Aorta (tissue), 5 donors: ENCODE data around the gene LIN28B. TPM values are rescaled to one million over a fixed set of nuclear protein-coding genes. Genes with fewer than 3 reads are reported as not detected.

Experiments used
- ATAC-seq: fragments of 200-7000 bp; cut with Tn5 transposase; one replicate; pipeline ENCODE4 v1.9.1; 2022; ENCODE audit warnings: moderate library complexity; ENCODE audit not compliant: low FRiP score
- DNase-seq, 2 donors: peaks; one replicate each; pipeline ENCODE4 v3.0.0-alpha.2; 2020
- H3K27ac ChIP-seq, 2 donors: one replicate each; pipeline ENCODE4 v1.5.1; 2013; ENCODE audit warnings: low read length in 2 of 2, mild to moderate bottlenecking in 2 of 2, moderate library complexity in 2 of 2, control low read depth in 1 of 2, inconsistent platforms in 1 of 2, low read depth in 1 of 2
- H3K27me3 ChIP-seq, 2 donors: one replicate each; pipeline ENCODE4 v1.6.1; 2013; ENCODE audit warnings: control low read depth in 1 of 2, low read length in 1 of 2, mild to moderate bottlenecking in 1 of 2, moderate library complexity in 1 of 2; ENCODE audit not compliant: insufficient read depth in 2 of 2, control insufficient read depth in 1 of 2
- H3K36me3 ChIP-seq, 2 donors: one replicate each; pipeline ENCODE4 v1.6.1; 2013; ENCODE audit warnings: control low read depth in 1 of 2, low read length in 1 of 2, mild to moderate bottlenecking in 1 of 2; ENCODE audit not compliant: insufficient read depth in 2 of 2, control insufficient read depth in 1 of 2
- H3K4me1 ChIP-seq, 2 donors: one replicate each; pipeline ENCODE4 v1.6.1; 2013; ENCODE audit warnings: low read length in 2 of 2, control low read depth in 1 of 2, mild to moderate bottlenecking in 1 of 2, moderate library complexity in 1 of 2; ENCODE audit not compliant: insufficient read depth in 2 of 2, control insufficient read depth in 1 of 2
- H3K4me3 ChIP-seq, 2 donors: one replicate each; pipeline ENCODE4 v1.5.1; 2013; ENCODE audit warnings: low read length in 2 of 2, control low read depth in 1 of 2, mild to moderate bottlenecking in 1 of 2
- H3K9me3 ChIP-seq: one replicate; pipeline ENCODE4 v1.6.1; 2013; ENCODE audit warnings: mild to moderate bottlenecking, low read length; ENCODE audit not compliant: control insufficient read depth
- WGBS, 2 donors: extraction: QIAGEN DNeasy Blood & Tissue Kit; methylation state at CpG; one replicate each; pipeline ENCODE4 v1.1.7; 2013; 5-methylcytosine and 5-hydroxymethylcytosine counted together
- intact Hi-C, 2 donors: fragments of 100-400 bp; cut with DNase I; formaldehyde crosslinking; loops; one replicate each; pipeline versions ENCODE4 v1.14.2 to v1.15.0; 2022
- polyA plus RNA-seq, 2 donors: library from polyadenylated mRNA; stranded (reverse); fragments of 200-250 nt; gene quantifications; one replicate each; pipeline ENCODE4 v1.2.3, GENCODE V29; 2013
- total RNA-seq, 2 donors: library from RNA; stranded (reverse); fragmentation: NEBNext Ultra II Directional; extraction: Animal tissue kit (Norgen Biotek cat#: 25700); gene quantifications; one replicate each; pipeline ENCODE4 v1.2.1, GENCODE V29; 2021
- donor health status: healthy with polysubstance abuse.
- donor health status: Bipolar disorder and iron deficiency.
- donor health status: DM: no; HTN: no; CAD: no.
- donor health status: DM: no; HTN: no; CAD: no.
- donor health status: DM: yes; HTN: yes; CAD: no.

The LIN28B gene
- total and polyA plus RNA-seq, 4 donors: not detected

DNA sequence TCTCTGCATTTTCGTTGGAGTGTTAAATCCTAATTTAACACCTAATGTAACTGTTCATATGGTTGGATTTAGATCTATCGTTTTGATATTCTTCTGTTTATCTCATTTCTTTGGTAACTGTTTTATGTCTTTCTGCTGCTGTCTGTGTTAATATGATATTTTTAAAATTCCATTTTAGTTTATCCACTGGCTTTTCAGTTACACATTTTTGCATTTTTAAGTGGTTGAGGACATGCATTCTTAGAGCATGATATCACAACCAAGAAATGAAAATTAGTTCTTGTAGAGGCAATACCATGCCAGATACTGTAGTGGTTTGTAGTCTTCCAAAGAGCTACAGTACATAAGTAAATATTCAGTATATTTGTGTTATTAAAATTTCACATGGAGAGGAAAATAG lies 58.6 kb downstream of the LIN28B start:
- Histone ChIP-seq H3K4me1 (no peaks in the 10 kb centered on the region), H3K27me3 (no peaks in the 10 kb centered on the region), H3K9me3 (no peaks in the 10 kb centered on the region), H3K36me3 (no peaks in the 10 kb centered on the region), H3K4me3 (no peak overlapping the region), H3K27ac (no peak overlapping the region)
- intact Hi-C loops: no loop called here
- DNase-seq (no peak), ATAC-seq (no peak)
- 8 to 12% methylated on average over 2 of the region's 2 CpGs for WGBS, 2 donors

DNA sequence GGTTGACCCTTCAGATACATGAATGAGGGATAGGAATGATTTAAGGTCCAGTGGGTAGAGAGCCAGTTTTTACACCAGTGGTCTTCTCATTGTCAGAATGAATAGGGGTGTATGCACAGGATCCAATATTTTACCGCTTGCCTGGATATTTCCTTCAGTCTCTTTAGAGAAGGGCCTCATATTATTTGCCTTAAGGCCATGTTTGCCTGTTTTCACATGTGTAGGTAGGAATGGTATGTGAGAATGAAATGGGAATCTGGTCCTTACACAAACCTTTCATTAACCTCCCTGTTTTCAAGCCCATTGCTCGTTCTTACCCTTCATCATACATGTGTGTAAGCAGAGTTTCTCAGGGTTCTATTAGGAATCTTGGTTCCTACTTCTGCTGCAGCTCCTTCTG lies 62.4 kb downstream of the LIN28B start:
- intact Hi-C loops: no loop called here
- no peaks in the 10 kb centered on the region for H3K9me3 ChIP-seq
- H3K27me3 ChIP-seq: no peaks in the 10 kb centered on the region
- DNase-seq (no peak), ATAC-seq (no peak)
- H3K4me3 ChIP-seq: no peak overlapping the region
- no peaks in the 10 kb centered on the region for H3K4me1 ChIP-seq
- no peaks in the 10 kb centered on the region for H3K36me3 ChIP-seq
- 90 to 92% methylated on average over 2 of the region's 2 CpGs for WGBS, 2 donors
- no peak overlapping the region for H3K27ac ChIP-seq

DNA sequence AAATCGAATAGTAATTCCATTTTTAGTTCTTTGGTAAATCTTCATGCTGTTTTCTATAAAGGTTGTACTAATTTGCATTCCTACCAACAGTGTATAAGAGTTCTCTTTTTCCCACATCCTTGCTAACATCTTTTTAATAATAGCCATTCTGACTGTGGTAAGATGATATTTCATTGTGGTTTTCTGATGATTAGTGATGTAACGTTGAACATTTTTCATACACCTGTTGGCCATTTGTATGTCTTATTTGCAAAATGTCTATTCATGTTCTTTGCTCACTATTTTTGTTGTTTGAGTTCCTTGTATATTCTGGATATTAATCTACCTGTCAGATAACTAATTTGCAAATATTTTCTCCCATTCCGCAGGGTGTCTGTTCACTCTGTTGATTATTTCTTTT lies 64.5 kb downstream of the LIN28B start:
- Histone ChIP-seq H3K27ac (no peak overlapping the region), H3K9me3 (no peaks in the 10 kb centered on the region), H3K4me1 (no peaks in the 10 kb centered on the region), H3K27me3 (no peaks in the 10 kb centered on the region), H3K4me3 (no peak overlapping the region), H3K36me3 (no peaks in the 10 kb centered on the region)
- ATAC-seq: no peak
- DNase-seq: no peak
- 79 to 80% methylated on average over 3 of the region's 3 CpGs for WGBS, 2 donors
- intact Hi-C loops: no loop called here

DNA sequence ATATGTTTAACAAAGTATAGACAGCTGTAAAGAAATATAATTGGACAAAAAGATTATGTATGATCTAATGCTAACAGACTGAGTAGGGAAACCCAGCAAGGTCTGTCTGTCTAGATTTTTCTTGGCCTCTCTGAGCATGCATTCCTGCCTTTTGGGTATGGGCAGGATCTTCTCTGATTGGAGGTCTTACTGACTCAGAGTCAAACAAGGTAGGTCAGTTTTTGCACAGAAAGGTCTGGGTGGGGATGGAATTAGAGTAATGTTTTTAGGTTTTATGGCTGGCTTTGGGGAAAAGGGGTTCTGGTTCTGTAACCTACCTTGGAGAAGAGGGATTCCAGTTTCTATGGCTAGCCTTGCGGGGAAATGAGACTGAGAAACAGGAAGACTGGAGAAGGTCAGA lies 65.5 kb downstream of the LIN28B start:
- DNase-seq (no peak), ATAC-seq (no peak)
- no peaks in the 10 kb centered on the region for H3K27me3 ChIP-seq
- WGBS, 2 donors: 94 to 100% methylated on average over 1 of the region's 1 CpG
- intact Hi-C loops: no loop called here
- no peak overlapping the region for H3K4me3 ChIP-seq
- no peaks in the 10 kb centered on the region for H3K4me1 ChIP-seq
- no peaks in the 10 kb centered on the region for H3K36me3 ChIP-seq
- H3K27ac ChIP-seq: no peak overlapping the region
- H3K9me3 ChIP-seq: no peaks in the 10 kb centered on the region

DNA sequence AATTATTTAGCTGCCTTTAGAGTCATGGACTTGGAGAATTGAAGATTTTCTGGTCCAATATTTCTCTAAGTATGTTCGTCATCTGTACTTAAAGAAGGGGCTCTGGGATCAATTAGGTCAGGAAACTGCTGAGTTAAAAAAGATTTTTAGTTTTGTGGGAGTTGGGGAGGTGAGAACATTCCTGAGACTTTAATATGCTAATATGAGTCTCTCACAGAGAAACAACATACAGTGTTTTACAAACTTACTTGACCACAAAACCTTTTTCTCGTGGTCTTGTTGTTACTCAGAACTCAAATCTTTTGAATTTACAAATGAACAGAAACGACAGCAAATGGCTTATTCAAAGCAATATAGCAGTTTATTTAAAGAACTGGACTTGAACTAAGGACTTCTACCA lies 67.9 kb downstream of the LIN28B start:
- 23 to 33% methylated on average over 3 of the region's 3 CpGs for WGBS, 2 donors

DNA sequence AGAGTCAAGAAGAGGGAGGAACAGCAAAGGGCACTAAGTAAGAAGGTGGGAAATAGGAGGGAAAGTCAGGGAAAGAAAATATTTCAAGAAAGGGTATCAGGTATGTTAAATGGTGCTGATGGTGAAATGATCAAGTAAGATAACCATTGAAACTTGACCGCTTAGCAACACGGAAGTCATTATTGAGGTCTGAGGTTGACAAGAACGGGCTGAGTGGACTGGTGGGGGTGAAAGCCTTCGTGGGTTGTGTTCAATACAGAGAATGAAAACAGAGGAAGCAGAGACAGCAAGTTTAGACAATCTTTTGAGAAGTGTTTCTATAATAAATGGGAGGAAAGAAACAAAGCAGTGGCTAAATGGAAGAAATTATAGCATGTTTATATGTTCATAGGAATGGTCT lies 72.0 kb downstream of the LIN28B start:
- H3K36me3 ChIP-seq: no peaks in the 10 kb centered on the region
- ATAC-seq (no peak), DNase-seq (no peak)
- no peak overlapping the region for H3K27ac ChIP-seq
- no peaks in the 10 kb centered on the region for H3K4me1 ChIP-seq
- H3K4me3 ChIP-seq: no peak overlapping the region
- no peaks in the 10 kb centered on the region for H3K9me3 ChIP-seq
- no peaks in the 10 kb centered on the region for H3K27me3 ChIP-seq
- WGBS, 2 donors: 84 to 88% methylated on average over 4 of the region's 4 CpGs
- intact Hi-C loops: no loop called here

More for the DNA sequence above, 67.9 kb downstream of the LIN28B start:
- Histone ChIP-seq H3K4me3 (no peak overlapping the region), H3K36me3 (no peaks in the 10 kb centered on the region), H3K27ac (no peak overlapping the region), H3K27me3 (no peaks in the 10 kb centered on the region), H3K4me1 (no peaks in the 10 kb centered on the region), H3K9me3 (no peaks in the 10 kb centered on the region)
- intact Hi-C loops: no loop called here
- no peak for DNase-seq
- no peak for ATAC-seq

DNA sequence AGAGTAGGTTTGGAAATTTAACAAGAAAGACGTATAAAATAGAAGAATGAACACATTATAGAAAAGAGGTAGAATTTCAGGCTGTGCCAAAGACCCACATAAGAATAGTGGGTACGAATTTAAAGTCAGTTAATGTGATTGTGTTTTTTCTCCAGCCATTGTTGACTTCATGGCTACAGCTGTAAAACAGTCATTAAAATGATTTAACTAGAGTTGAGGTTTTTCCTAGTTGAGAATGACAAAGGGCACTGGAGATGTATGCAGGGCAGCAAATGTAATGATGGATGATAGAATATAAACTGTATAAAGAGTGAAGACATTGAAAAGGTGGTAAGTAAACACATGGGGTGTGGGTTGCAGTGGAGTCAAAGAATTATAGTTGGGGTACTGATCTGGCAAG lies 72.7 kb downstream of the LIN28B start:
- intact Hi-C loops: no loop called here
- H3K27ac ChIP-seq: no peak overlapping the region
- no peaks in the 10 kb centered on the region for H3K4me1 ChIP-seq
- WGBS, 2 donors: 69 to 75% methylated on average over 2 of the region's 2 CpGs
- no peaks in the 10 kb centered on the region for H3K27me3 ChIP-seq
- no peak overlapping the region for H3K4me3 ChIP-seq
- H3K9me3 ChIP-seq: no peaks in the 10 kb centered on the region
- H3K36me3 ChIP-seq: no peaks in the 10 kb centered on the region
- DNase-seq (no peak), ATAC-seq (no peak)

DNA sequence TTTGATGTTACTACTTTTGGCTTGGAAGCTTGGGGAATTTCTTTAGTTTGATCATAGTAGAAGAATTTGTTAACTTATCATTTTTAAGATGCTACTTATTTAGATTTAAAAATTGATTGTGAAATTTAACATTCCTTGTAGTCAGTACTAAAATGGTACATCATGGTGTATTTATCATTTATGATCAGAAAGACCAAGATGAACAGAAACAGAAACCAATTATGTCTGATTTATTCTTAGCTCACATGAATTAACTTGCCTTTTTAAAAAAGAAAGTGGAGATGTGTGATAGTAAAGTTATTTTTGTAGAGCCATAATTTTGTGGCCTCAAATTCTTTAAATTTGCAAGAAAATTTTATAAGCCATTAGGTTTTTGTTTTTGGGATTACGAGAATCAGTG lies 77.6 kb downstream of the LIN28B start:
- no peak overlapping the region for H3K27ac ChIP-seq
- WGBS, 2 donors: 86 to 89% methylated on average over 1 of the region's 1 CpG
- ATAC-seq (no peak), DNase-seq (no peak)
- no peak overlapping the region for H3K4me3 ChIP-seq
- H3K27me3 ChIP-seq: no peaks in the 10 kb centered on the region
- H3K36me3 ChIP-seq: no peaks in the 10 kb centered on the region
- no peaks in the 10 kb centered on the region for H3K4me1 ChIP-seq
- no peaks in the 10 kb centered on the region for H3K9me3 ChIP-seq
- intact Hi-C loops: no loop called here

DNA sequence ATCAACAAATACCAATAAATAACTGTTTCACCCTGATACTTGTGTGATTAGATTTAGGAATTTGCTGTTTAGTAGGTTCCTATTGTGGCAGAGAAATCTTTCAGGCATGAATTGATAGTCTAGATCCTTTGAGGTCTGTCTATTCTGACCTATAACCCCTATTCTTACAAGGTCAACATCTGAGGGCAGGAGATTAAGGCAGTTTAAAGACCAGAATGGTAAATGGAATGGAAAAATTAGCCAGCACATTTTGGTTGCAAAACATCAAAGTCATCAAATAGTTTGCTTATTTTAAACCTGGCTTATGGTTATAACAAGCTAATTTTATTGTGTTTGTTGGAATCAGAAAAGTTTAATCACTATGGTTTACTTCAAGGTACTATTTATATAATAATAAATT lies 78.4 kb downstream of the LIN28B start:
- no peaks in the 10 kb centered on the region for H3K9me3 ChIP-seq
- H3K4me1 ChIP-seq: no peaks in the 10 kb centered on the region
- no peaks in the 10 kb centered on the region for H3K36me3 ChIP-seq
- DNase-seq (no peak), ATAC-seq (no peak)
- no peak overlapping the region for H3K27ac ChIP-seq
- H3K4me3 ChIP-seq: no peak overlapping the region
- no peaks in the 10 kb centered on the region for H3K27me3 ChIP-seq
- intact Hi-C loops: no loop called here
